HCT116 (cell line): ENCODE data around the gene ANKRD2. TPM values are rescaled to one million over a fixed set of nuclear protein-coding genes. Genes with fewer than 3 reads are reported as not detected.

ENCODE experiments used
- ATAC-seq: fragments of 200-7000 bp; cut with Tn5 transposase; 2 replicates; pipeline ENCODE4 v1.9.1; 2020; ENCODE audit warnings: mild to moderate bottlenecking, moderate library complexity
- BruUV-seq: library from RNA; stranded (reverse); fragments of 400-500 nt; replicated peaks from 2 replicates; lab custom pipeline; 2021; lab: Mats Ljungman, UMichigan
- CTCF ChIA-PET: fragments of 300-600 bp; sonication (Branson Sonifier 250); formaldehyde crosslinking; loops from one replicate; lab custom pipeline; 2021; ENCODE audit warnings: antibody characterized with exemption; lab: Charles Lee
- POLR2A ChIA-PET: fragments of 300-600, 350-600 bp; sonication (Branson Sonifier 250); formaldehyde crosslinking; loops from one replicate; lab custom pipeline; 2021; ENCODE audit warnings: antibody characterized with exemption; lab: Charles Lee
- RAD21 ChIA-PET, 2 experiments: fragments of 300-600 bp; sonication (Branson Sonifier 250); formaldehyde crosslinking; loops; one replicate each; lab custom pipeline; 2023; ENCODE audit warnings: low total read pairs in 2 of 2; ENCODE audit not compliant: uncharacterized antibody in 2 of 2, unreplicated experiment in 2 of 2, low non-redundant PET in 1 of 2; lab: Charles Lee
- DNase-seq: peaks from one replicate; pipeline ENCODE4 v3.0.0-alpha.2; 2010; ENCODE audit warnings: low read depth, low spot score
- H2AFZ ChIP-seq: fragments of 200-600 bp; shearing (Covaris generic), sonication (generic); 2 replicates; pipeline ENCODE4 v1.6.1; 2017; ENCODE audit warnings: low read depth, mixed run types, mixed read lengths, antibody characterized with exemption, low read length; ENCODE audit not compliant: poor library complexity, severe bottlenecking
- H3K27ac ChIP-seq: 2 replicates; pipeline ENCODE4 v1.5.1; 2012; ENCODE audit warnings: low read depth, low read length
- H3K27me3 ChIP-seq: fragments of 200-600 bp; sonication (generic); 2 replicates; pipeline ENCODE4 v1.6.1; 2016; ENCODE audit warnings: mixed run types, low read length, mixed read lengths; ENCODE audit not compliant: insufficient read depth
- H3K36me3 ChIP-seq, 2 experiments: fragments of 200-500 bp in 1 of 2; fragments of 200-600 bp in 1 of 2; sonication (Bioruptor generic) in 1 of 2; sonication (generic) in 1 of 2; 2 replicates each; pipeline versions ENCODE4 v1.5.1 to v1.6.1; 2014 to 2016; ENCODE audit warnings: low read length in 2 of 2, inconsistent platforms in 1 of 2, mixed read lengths in 1 of 2, mixed run types in 1 of 2; ENCODE audit not compliant: insufficient read depth in 2 of 2, control insufficient read depth in 1 of 2
- H3K4me1 ChIP-seq, 2 experiments: fragments of 200-600 bp in 1 of 2; sonication (generic) in 1 of 2; 2 replicates each; pipeline versions ENCODE4 v1.5.1 to v1.6.1; 2012 to 2017; ENCODE audit warnings: low read length in 2 of 2, inconsistent platforms in 1 of 2, mild to moderate bottlenecking in 1 of 2, mixed read lengths in 1 of 2, mixed run types in 1 of 2, moderate library complexity in 1 of 2; ENCODE audit not compliant: insufficient read depth in 2 of 2, control insufficient read depth in 1 of 2
- H3K4me2 ChIP-seq: fragments of 200-600 bp; sonication (generic); 2 replicates; pipeline ENCODE4 v1.6.1; 2017; ENCODE audit warnings: mixed run types, low read length, mixed read lengths
- H3K4me3 ChIP-seq, 2 experiments: fragments of 200-600 bp in 1 of 2; sonication (generic) in 1 of 2; replicated peaks in 1 of 2; 2 replicates each; pipeline ENCODE4 v1.5.1; 2011 to 2016; ENCODE audit warnings: low read length in 2 of 2, control low read depth in 1 of 2, low read depth in 1 of 2, mild to moderate bottlenecking in 1 of 2, mixed read lengths in 1 of 2, mixed run types in 1 of 2
- H3K79me2 ChIP-seq: fragments of 200-600 bp; sonication (generic); 2 replicates; pipeline ENCODE4 v1.6.1; 2017; ENCODE audit warnings: mild to moderate bottlenecking, mixed run types, low read length, moderate library complexity, mixed read lengths; ENCODE audit not compliant: insufficient read depth
- H3K9ac ChIP-seq: fragments of 200-600 bp; sonication (generic); 2 replicates; pipeline ENCODE4 v1.6.1; 2016; ENCODE audit warnings: low read length, mixed read lengths
- H3K9me2 ChIP-seq: fragments of 200-600 bp; sonication (generic), shearing (Covaris generic); 2 replicates; pipeline ENCODE4 v1.6.1; 2017; ENCODE audit warnings: mixed run types, mild to moderate bottlenecking, moderate library complexity; ENCODE audit not compliant: insufficient read depth
- H3K9me3 ChIP-seq, 2 experiments: fragments of 200-500 bp in 1 of 2; fragments of 200-600 bp in 1 of 2; sonication (Bioruptor generic) in 1 of 2; sonication (generic) in 1 of 2; 2 replicates each; pipeline ENCODE4 v1.6.1; 2014 to 2017; ENCODE audit warnings: low read length in 2 of 2, mixed read lengths in 2 of 2, inconsistent platforms in 1 of 2, low read depth in 1 of 2, mild to moderate bottlenecking in 1 of 2, mixed run types in 1 of 2, moderate library complexity in 1 of 2; ENCODE audit not compliant: control insufficient read depth in 1 of 2, insufficient read depth in 1 of 2
- H4K20me1 ChIP-seq: fragments of 200-600 bp; sonication (generic), shearing (Covaris generic); 2 replicates; pipeline ENCODE4 v1.6.1; 2017; ENCODE audit warnings: mixed run types, mild to moderate bottlenecking, moderate library complexity; ENCODE audit not compliant: insufficient read depth
- CEBPB ChIP-seq: IDR thresholded peaks from 2 replicates; pipeline ENCODE4 v1.6.1; 2012; ENCODE audit warnings: low read depth
- EZH2 ChIP-seq: fragments of 200-600 bp; sonication (generic); IDR thresholded peaks from 2 replicates; pipeline ENCODE4 v1.6.1; 2017; ENCODE audit warnings: antibody characterized with exemption, mixed run types
- POLR2A ChIP-seq: IDR thresholded peaks from 2 replicates; pipeline ENCODE4 v1.7.0; 2011; ENCODE audit warnings: borderline replicate concordance; ENCODE audit not compliant: insufficient read depth, insufficient read length; ENCODE audit errors: extremely low read depth
- RAD21 ChIP-seq: IDR thresholded peaks from 2 replicates; pipeline ENCODE4 v1.6.1; 2012; ENCODE audit warnings: low read depth, mild to moderate bottlenecking
- SP1 ChIP-seq: IDR thresholded peaks from 2 replicates; pipeline ENCODE4 v1.6.1; 2012; ENCODE audit warnings: low read depth
- SRF ChIP-seq: IDR thresholded peaks from 2 replicates; pipeline ENCODE4 v1.6.1; 2012; ENCODE audit warnings: low read depth
- TCF7L2 ChIP-seq: IDR thresholded peaks from 2 replicates; pipeline ENCODE4 v1.7.0; 2011; ENCODE audit warnings: borderline replicate concordance, inconsistent platforms; ENCODE audit not compliant: insufficient read depth, insufficient read length; ENCODE audit errors: extremely low read depth
- ZFX ChIP-seq: fragments of 450-650 bp; IDR thresholded peaks from 2 replicates; pipeline ENCODE4 v1.6.1; 2017
- intact Hi-C: fragments of 100-400 bp; cut with micrococcal nuclease; formaldehyde crosslinking; loops from 2 replicates; pipeline ENCODE4 v1.10.0; 2022
- total RNA-seq: library from RNA; stranded (reverse); gene quantifications from one replicate; pipeline ENCODE4 v1.2.1, GENCODE V29; 2021; ENCODE audit not compliant: unreplicated experiment
- TF ChIP-seq, protein P1 (sequence below): IDR thresholded peaks from 2 replicates; pipeline ENCODE4 v1.6.1; 2012; ENCODE audit warnings: low read depth
- TF ChIP-seq, protein P2 (sequence below): IDR thresholded peaks from 2 replicates; pipeline ENCODE4 v1.6.1; 2012

ANKRD2 gene
- total RNA-seq, 1 experiment from 2014 or later, result 0.15 TPM

DNA sequence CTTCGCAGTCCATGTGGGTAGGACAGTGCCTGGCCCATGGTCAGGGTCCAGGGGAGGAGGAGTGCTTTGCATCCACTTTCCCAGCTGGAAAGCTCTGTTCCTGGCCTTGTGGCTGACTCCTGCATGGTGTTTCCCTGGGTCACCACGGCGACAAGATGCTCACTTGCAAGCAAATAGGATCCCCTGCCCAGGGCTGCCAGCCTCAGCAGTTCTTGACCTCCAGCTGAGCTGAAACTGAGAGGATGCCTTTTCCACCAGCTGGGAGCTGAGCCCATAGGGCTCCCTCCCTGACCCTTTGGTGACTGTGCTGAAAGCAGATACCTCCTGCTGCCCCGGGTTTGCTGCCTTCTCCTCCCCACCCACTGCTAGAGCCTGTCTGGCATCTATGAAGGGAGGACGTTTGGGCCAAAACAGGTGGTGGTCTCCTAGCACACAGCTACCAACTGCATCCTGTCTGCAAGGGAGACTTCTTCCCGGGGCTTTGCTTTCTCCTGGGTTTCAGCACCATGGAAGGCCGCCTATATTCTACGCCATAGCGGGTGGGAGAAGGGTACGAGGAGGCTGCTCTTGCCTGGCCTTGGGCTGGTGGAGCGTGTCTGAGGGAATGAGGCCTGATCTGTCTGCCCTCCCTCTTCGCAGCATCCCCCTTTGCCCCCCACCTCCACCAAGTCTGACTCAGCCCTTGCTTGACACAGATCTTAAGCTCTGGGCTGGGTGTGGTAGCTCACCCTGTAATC, 39.5 kb upstream of the ANKRD2 start:
- H3K4me2 ChIP-seq, result no peak overlapping the region
- no peaks in the 10 kb centered on the region for H4K20me1 ChIP-seq
- TF ChIP-seq TCF7L2, result no peak
- TF ChIP-seq ZFX, result no peak
- TF ChIP-seq RAD21, result no peak
- TF ChIP-seq, protein P1, sequence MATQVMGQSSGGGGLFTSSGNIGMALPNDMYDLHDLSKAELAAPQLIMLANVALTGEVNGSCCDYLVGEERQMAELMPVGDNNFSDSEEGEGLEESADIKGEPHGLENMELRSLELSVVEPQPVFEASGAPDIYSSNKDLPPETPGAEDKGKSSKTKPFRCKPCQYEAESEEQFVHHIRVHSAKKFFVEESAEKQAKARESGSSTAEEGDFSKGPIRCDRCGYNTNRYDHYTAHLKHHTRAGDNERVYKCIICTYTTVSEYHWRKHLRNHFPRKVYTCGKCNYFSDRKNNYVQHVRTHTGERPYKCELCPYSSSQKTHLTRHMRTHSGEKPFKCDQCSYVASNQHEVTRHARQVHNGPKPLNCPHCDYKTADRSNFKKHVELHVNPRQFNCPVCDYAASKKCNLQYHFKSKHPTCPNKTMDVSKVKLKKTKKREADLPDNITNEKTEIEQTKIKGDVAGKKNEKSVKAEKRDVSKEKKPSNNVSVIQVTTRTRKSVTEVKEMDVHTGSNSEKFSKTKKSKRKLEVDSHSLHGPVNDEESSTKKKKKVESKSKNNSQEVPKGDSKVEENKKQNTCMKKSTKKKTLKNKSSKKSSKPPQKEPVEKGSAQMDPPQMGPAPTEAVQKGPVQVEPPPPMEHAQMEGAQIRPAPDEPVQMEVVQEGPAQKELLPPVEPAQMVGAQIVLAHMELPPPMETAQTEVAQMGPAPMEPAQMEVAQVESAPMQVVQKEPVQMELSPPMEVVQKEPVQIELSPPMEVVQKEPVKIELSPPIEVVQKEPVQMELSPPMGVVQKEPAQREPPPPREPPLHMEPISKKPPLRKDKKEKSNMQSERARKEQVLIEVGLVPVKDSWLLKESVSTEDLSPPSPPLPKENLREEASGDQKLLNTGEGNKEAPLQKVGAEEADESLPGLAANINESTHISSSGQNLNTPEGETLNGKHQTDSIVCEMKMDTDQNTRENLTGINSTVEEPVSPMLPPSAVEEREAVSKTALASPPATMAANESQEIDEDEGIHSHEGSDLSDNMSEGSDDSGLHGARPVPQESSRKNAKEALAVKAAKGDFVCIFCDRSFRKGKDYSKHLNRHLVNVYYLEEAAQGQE, result no peak
- no peak for TF ChIP-seq POLR2A
- TF ChIP-seq CEBPB, result no peak
- TF ChIP-seq, protein P2, sequence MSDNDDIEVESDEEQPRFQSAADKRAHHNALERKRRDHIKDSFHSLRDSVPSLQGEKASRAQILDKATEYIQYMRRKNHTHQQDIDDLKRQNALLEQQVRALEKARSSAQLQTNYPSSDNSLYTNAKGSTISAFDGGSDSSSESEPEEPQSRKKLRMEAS, result no peak
- TF ChIP-seq SRF, result no peak
- TF ChIP-seq SP1, result no peak
- no peak for TF ChIP-seq EZH2
- POLR2A ChIA-PET, result no interaction called here
- CTCF ChIA-PET, result interaction anchor here (0.6 to 1.7 kb wide), 6 partner anchors 21 to 316 kb away, joined by 3 to 4 read pairs (median 4); partner anchors contain the start of genes GOLGA7B and UBTD1
- no peak overlapping the region for H3K4me3 ChIP-seq
- no peak overlapping the region for H2AFZ ChIP-seq
- intact Hi-C loops, result no loop called here
- no peaks in the 10 kb centered on the region for H3K79me2 ChIP-seq
- ATAC-seq (no peak), DNase-seq (no peak)
- RAD21 ChIA-PET, result no interaction called here
- peaks cover 16 to 39% of the 10 kb centered on the region in 2 experiments for H3K4me1 ChIP-seq
- H3K9me2 ChIP-seq, result no peaks in the 10 kb centered on the region
- H3K9ac ChIP-seq, result no peak overlapping the region
- H3K36me3 ChIP-seq, result no peaks in the 10 kb centered on the region
- no peaks in the 10 kb centered on the region for H3K9me3 ChIP-seq
- BruUV-seq, result no TSS peak
- H3K27ac ChIP-seq, result no peak overlapping the region
- H3K27me3 ChIP-seq, result no peaks in the 10 kb centered on the region
